ENCODE results near the gene ATP8B4. TPM values are rescaled to one million over a fixed set of nuclear protein-coding genes. Genes with fewer than 3 reads are reported as not detected.
A peak's percentile ranks its signal among the peaks of the same experiment; 100 is the strongest.

The ATP8B4 gene
- total and polyA plus RNA-seq, 2 of the 8 experiments (the other 6 are each of a cell fraction or from before 2014, with no cell fraction given) = 0.17 to 0.24 TPM

- no peak overlapping the region for H2AFZ ChIP-seq (ENCODE audit: low read length)
- WGBS, 2 experiments (ENCODE audit: extremely low coverage in 1 of 2, insufficient coverage in 1 of 2, insufficient read length in 1 of 2, insufficient replicate concordance in 2 of 2, low coverage in 1 of 2, low lambda C conversion rate in 2 of 2, missing lambda C conversion rate in 1 of 2) = 92% methylated on average over 1 of the region's 1 CpG; no CpG with 5 or more reads in 1 of the 2 experiments
- H2BK20ac ChIP-seq (ENCODE audit: low read length) = no peak overlapping the region
- no peak overlapping the region for H2BK12ac ChIP-seq (ENCODE audit: low read depth, low read length)
- H3K27me3 ChIP-seq (replicated peaks in 1 of 4; ENCODE audit: control insufficient read depth in 3 of 4, extremely low read depth in 1 of 4, insufficient read depth in 3 of 4, low read length in 3 of 4) = no peaks in the 10 kb centered on the region
- no peak overlapping the region for H3K14ac ChIP-seq (ENCODE audit: insufficient read length)
- H3K4me1 ChIP-seq (replicated peaks in 1 of 4; ENCODE audit: control insufficient read depth in 3 of 4, insufficient read depth in 4 of 4, low read length in 3 of 4) = no peaks in the 10 kb centered on the region
- no peak overlapping the region for H3K23ac ChIP-seq (ENCODE audit: insufficient read length)
- H3K56ac ChIP-seq (replicated peaks; ENCODE audit: insufficient read length, low read depth, low read length) = no peak overlapping the region
- H3K36me3 ChIP-seq (ENCODE audit: control insufficient read depth in 2 of 4, insufficient read depth in 4 of 4, low read length in 3 of 4) = no peaks in the 10 kb centered on the region
- ChIA-PET POLR2A (ENCODE audit: partially characterized antibody) (interaction anchor here (0.6 kb wide), 1 partner anchor 53 kb away, joined by 3 read pairs; no protein-coding TSS in a partner anchor), CTCF (ENCODE audit: partially characterized antibody) (interaction anchor here (0.6 kb wide), 1 partner anchor 614 kb away, joined by 3 read pairs; no protein-coding TSS in a partner anchor)
- H4K20me1 ChIP-seq (replicated peaks in 1 of 2; ENCODE audit: control insufficient read depth in 1 of 2, insufficient read depth in 2 of 2, low read length in 2 of 2) = no peaks in the 10 kb centered on the region
- H3K79me2 ChIP-seq (ENCODE audit: control insufficient read depth in 1 of 2, insufficient read depth in 2 of 2, low read length in 2 of 2) = no peaks in the 10 kb centered on the region
- no peak overlapping the region for H3K4me2 ChIP-seq (ENCODE audit: insufficient read depth in 1 of 2, low read depth in 2 of 2, low read length in 2 of 2)
- H4K8ac ChIP-seq (ENCODE audit: extremely low read depth, insufficient read depth, low read length) = no peak overlapping the region
- H3K18ac ChIP-seq (ENCODE audit: extremely low read depth, low read length) = no peak overlapping the region
- no peak overlapping the region for H3K4ac ChIP-seq (replicated peaks; ENCODE audit: insufficient read length, low read depth, low read length)
- H3K79me1 ChIP-seq (ENCODE audit: low read depth, low read length) = no peaks in the 10 kb centered on the region
- no peak overlapping the region for H2BK5ac ChIP-seq (ENCODE audit: low read depth, low read length)
- TF ChIP-seq SRF (IDR thresholded peaks at IDR 0.05; ENCODE audit: low read depth, low read length) = no peak
- no peak for TF ChIP-seq POLR2AphosphoS5 (IDR thresholded peaks at IDR 0.05; ENCODE audit: low read depth, low read length)
- TF ChIP-seq TEAD4 (IDR thresholded peaks at IDR 0.05; ENCODE audit: low read depth, low read length) = no peak
- H3K4me3 ChIP-seq (ENCODE audit: extremely low read depth in 1 of 4, insufficient read depth in 2 of 4, low read depth in 3 of 4, low read length in 4 of 4) = no peak overlapping the region
- no peak overlapping the region for H3K27ac ChIP-seq (ENCODE audit: low read depth, low read length)
- H2BK120ac ChIP-seq (replicated peaks; ENCODE audit: low read depth, low read length) = no peak overlapping the region
- no peak overlapping the region for H4K5ac ChIP-seq (ENCODE audit: insufficient read length, low read depth, low read length)
- no peak overlapping the region for H3K9ac ChIP-seq (replicated peaks in 1 of 4; ENCODE audit: extremely low read depth in 1 of 4, low read depth in 3 of 4, low read length in 3 of 4)
- H3K23me2 ChIP-seq (ENCODE audit: low read depth, low read length) = no peaks in the 10 kb centered on the region
- H2AK5ac ChIP-seq (ENCODE audit: low read depth, low read length) = no peak overlapping the region
- DNase-seq (ENCODE audit: low read depth in 1 of 2, low spot score in 2 of 2) (no peak), FAIRE-seq (no peak)
- no peak overlapping the region for H4K91ac ChIP-seq (replicated peaks; ENCODE audit: insufficient read length, low read length)
- H3K9me3 ChIP-seq (ENCODE audit: insufficient read depth in 2 of 2, low read depth in 1 of 2, low read length in 1 of 2) = 0 out of 4 replicates have a peak, but pooled peaks cover 0 to 2% of the 10 kb centered on the region in 2 experiments
- no peak overlapping the region for H2BK15ac ChIP-seq (ENCODE audit: low read length)
Observed at GRCh38 chr15:49808341-49808740, 310.7 kb downstream of the ATP8B4 start.

Small RNA genes within 50 kb of the gene (small RNA-seq; reads per million reads assigned to genes)
- 3.3 reads per million, percentile 42 among the genes with 10 or more reads in this experiment for gene RNA5SP394 (ENCODE audit: insufficient read depth)

Other genes with a start within 250 kb of the ATP8B4 start
- gene SLC27A2, start 63.0 kb upstream of the ATP8B4 start, total RNA-seq (2021; fragmentation: NEBNext Ultra II Directional; extraction: Animal tissue kit (Norgen Biotek cat#: 25700)) = 5.8 TPM in 2 replicates
- 3.6 and 5.6 TPM in 2 replicates for gene SLC27A2, start 63.0 kb upstream of the ATP8B4 start, polyA plus RNA-seq (2011; rRNA removed)
- 0.22 TPM in 1 of 2 replicates, not detected in the other for gene HDC, start 146.5 kb upstream of the ATP8B4 start, total RNA-seq (2021; fragmentation: NEBNext Ultra II Directional; extraction: Animal tissue kit (Norgen Biotek cat#: 25700))
- 0.20 and 0.57 TPM in 2 replicates for gene HDC, start 146.5 kb upstream of the ATP8B4 start, polyA plus RNA-seq (2011; rRNA removed)
- 32.3 and 34.3 TPM in 2 replicates for gene GABPB1, start 236.0 kb upstream of the ATP8B4 start, total RNA-seq (2021; fragmentation: NEBNext Ultra II Directional; extraction: Animal tissue kit (Norgen Biotek cat#: 25700))
- 21.1 and 24.5 TPM in 2 replicates for gene GABPB1, start 236.0 kb upstream of the ATP8B4 start, polyA plus RNA-seq (2011; rRNA removed)